H1 (cell line): ENCODE data around the gene ZNF23. TPM values are rescaled to one million over a fixed set of nuclear protein-coding genes. Genes with fewer than 3 reads are reported as not detected.

Source experiments
- CTCF ChIA-PET: fragments of 300-600 bp; sonication (Branson Sonifier 250); formaldehyde crosslinking; loops from one replicate; lab custom pipeline; 2021; ENCODE audit not compliant: partially characterized antibody; lab: Charles Lee
- POLR2A ChIA-PET: fragments of 300-600 bp; sonication (Branson Sonifier 250); formaldehyde crosslinking; loops from one replicate; lab custom pipeline; 2021; ENCODE audit warnings: inconsistent platforms; ENCODE audit not compliant: partially characterized antibody; lab: Charles Lee
- DNase-seq, 2 experiments: peaks; one replicate each; pipeline versions ENCODE4 v3.0.0 to v3.0.0-alpha.2; 2010 to 2022; ENCODE audit warnings: low spot score in 2 of 2, low read depth in 1 of 2, mixed read lengths in 1 of 2
- FAIRE-seq: peaks from 2 replicates; lab custom pipeline; 2011; peaks lifted over from hg19 to GRCh38; lab: Jason Lieb, UNC
- H2AFZ ChIP-seq: 2 replicates; pipeline ENCODE4 v1.8.1; 2012; ENCODE audit warnings: low read length, inconsistent platforms
- H2AK5ac ChIP-seq: 2 replicates; pipeline ENCODE4 v1.6.1; 2013; ENCODE audit warnings: low read depth, low read length
- H2BK120ac ChIP-seq: replicated peaks from 2 replicates; pipeline ENCODE3; 2013; ENCODE audit warnings: low read depth, low read length, inconsistent platforms
- H2BK12ac ChIP-seq: 2 replicates; pipeline ENCODE4 v1.6.1; 2013; ENCODE audit warnings: low read depth, low read length
- H2BK15ac ChIP-seq: 2 replicates; pipeline ENCODE4 v1.6.1; 2013; ENCODE audit warnings: low read length
- H2BK20ac ChIP-seq: 2 replicates; pipeline ENCODE4 v1.6.1; 2013; ENCODE audit warnings: low read length
- H2BK5ac ChIP-seq: 2 replicates; pipeline ENCODE4 v1.6.1; 2013; ENCODE audit warnings: low read depth, low read length
- H3K14ac ChIP-seq: 2 replicates; pipeline ENCODE4 v1.6.1; 2013; ENCODE audit warnings: inconsistent platforms; ENCODE audit not compliant: insufficient read length
- H3K18ac ChIP-seq: 2 replicates; pipeline ENCODE4 v1.6.1; 2013; ENCODE audit warnings: low read length; ENCODE audit errors: extremely low read depth
- H3K23ac ChIP-seq: 2 replicates; pipeline ENCODE4 v1.6.1; 2013; ENCODE audit warnings: inconsistent platforms; ENCODE audit not compliant: insufficient read length
- H3K23me2 ChIP-seq: 2 replicates; pipeline ENCODE4 v1.6.1; 2013; ENCODE audit warnings: low read depth, low read length
- H3K27ac ChIP-seq: 2 replicates; pipeline ENCODE4 v1.6.1; 2011; ENCODE audit warnings: low read depth, low read length, inconsistent platforms
- H3K27me3 ChIP-seq, 4 experiments: replicated peaks in 1 of 4; 1 replicate in 1 of 4; 2 replicates in 3 of 4; pipeline versions ENCODE4 v1.6.1 to v1.8.1; 2011 to 2013; ENCODE audit warnings: low read length in 3 of 4, mild to moderate bottlenecking in 3 of 4, inconsistent platforms in 2 of 4, mixed read lengths in 2 of 4, moderate library complexity in 1 of 4; ENCODE audit not compliant: control insufficient read depth in 3 of 4, insufficient read depth in 3 of 4; ENCODE audit errors: extremely low read depth in 1 of 4
- H3K36me3 ChIP-seq, 4 experiments: 2 replicates each; pipeline versions ENCODE4 v1.6.1 to v1.8.1; 2011 to 2013; ENCODE audit warnings: mild to moderate bottlenecking in 4 of 4, low read length in 3 of 4, moderate library complexity in 2 of 4, control low read depth in 1 of 4, inconsistent platforms in 1 of 4; ENCODE audit not compliant: insufficient read depth in 4 of 4, control insufficient read depth in 2 of 4
- H3K4ac ChIP-seq: replicated peaks from 2 replicates; pipeline ENCODE3; 2013; ENCODE audit warnings: low read length, low read depth, mixed read lengths, inconsistent platforms; ENCODE audit not compliant: insufficient read length
- H3K4me1 ChIP-seq, 4 experiments: replicated peaks in 1 of 4; 1 replicate in 1 of 4; 2 replicates in 3 of 4; pipeline versions ENCODE4 v1.6.1 to v1.8.1; 2011 to 2013; ENCODE audit warnings: low read length in 3 of 4, inconsistent platforms in 2 of 4, mixed read lengths in 1 of 4; ENCODE audit not compliant: insufficient read depth in 4 of 4, control insufficient read depth in 3 of 4
- H3K4me2 ChIP-seq, 2 experiments: 2 replicates each; pipeline versions ENCODE4 v1.6.1 to v1.8.1; 2011 to 2013; ENCODE audit warnings: low read depth in 2 of 2, low read length in 2 of 2, control low read depth in 1 of 2, inconsistent platforms in 1 of 2, mild to moderate bottlenecking in 1 of 2; ENCODE audit not compliant: insufficient read depth in 1 of 2
- H3K4me3 ChIP-seq, 4 experiments: fragments of 200-600, 300-600 bp in 1 of 4; sonication (generic), shearing (Covaris generic), sonication (Bioruptor Twin) in 1 of 4; 2 replicates each; pipeline versions ENCODE4 v1.5.1 to v1.8.1; 2011 to 2016; ENCODE audit warnings: low read length in 4 of 4, low read depth in 3 of 4, control low read depth in 2 of 4, inconsistent platforms in 2 of 4, mild to moderate bottlenecking in 2 of 4, mixed read lengths in 1 of 4, moderate library complexity in 1 of 4; ENCODE audit not compliant: insufficient read depth in 2 of 4; ENCODE audit errors: extremely low read depth in 1 of 4
- H3K56ac ChIP-seq: replicated peaks from 2 replicates; pipeline ENCODE3; 2013; ENCODE audit warnings: low read depth, mild to moderate bottlenecking, mixed read lengths, low read length, inconsistent platforms; ENCODE audit not compliant: insufficient read length
- H3K79me1 ChIP-seq: 2 replicates; pipeline ENCODE4 v1.6.1; 2013; ENCODE audit warnings: low read depth, low read length, control low read depth
- H3K79me2 ChIP-seq, 2 experiments: 2 replicates each; pipeline versions ENCODE4 v1.6.1 to v1.8.1; 2012 to 2013; ENCODE audit warnings: low read length in 2 of 2, mild to moderate bottlenecking in 2 of 2, inconsistent platforms in 1 of 2; ENCODE audit not compliant: insufficient read depth in 2 of 2, control insufficient read depth in 1 of 2
- H3K9ac ChIP-seq, 4 experiments: replicated peaks in 1 of 4; 1 replicate in 1 of 4; 2 replicates in 3 of 4; pipeline versions ENCODE4 v1.6.1 to v1.8.1; 2011 to 2013; ENCODE audit warnings: low read depth in 3 of 4, low read length in 3 of 4, control low read depth in 2 of 4, mild to moderate bottlenecking in 2 of 4, moderate library complexity in 2 of 4, inconsistent platforms in 1 of 4; ENCODE audit errors: extremely low read depth in 1 of 4
- H3K9me3 ChIP-seq, 2 experiments: 2 replicates each; pipeline versions ENCODE4 v1.6.1 to v1.8.1; 2012 to 2013; ENCODE audit warnings: mild to moderate bottlenecking in 2 of 2, moderate library complexity in 2 of 2, control low read depth in 1 of 2, inconsistent platforms in 1 of 2, low read depth in 1 of 2, low read length in 1 of 2, mixed read lengths in 1 of 2; ENCODE audit not compliant: insufficient read depth in 2 of 2
- H4K20me1 ChIP-seq, 2 experiments: replicated peaks in 1 of 2; 2 replicates each; pipeline versions ENCODE3 to v1.8.1; 2011 to 2013; ENCODE audit warnings: inconsistent platforms in 2 of 2, low read length in 2 of 2, mild to moderate bottlenecking in 1 of 2; ENCODE audit not compliant: insufficient read depth in 2 of 2, control insufficient read depth in 1 of 2
- H4K5ac ChIP-seq: 2 replicates; pipeline ENCODE4 v1.6.1; 2013; ENCODE audit warnings: low read length, low read depth, mixed read lengths, inconsistent platforms; ENCODE audit not compliant: insufficient read length
- H4K8ac ChIP-seq: 2 replicates; pipeline ENCODE4 v1.8.0; 2013; ENCODE audit warnings: mild to moderate bottlenecking, moderate library complexity, low read length, inconsistent platforms; ENCODE audit not compliant: insufficient read depth; ENCODE audit errors: extremely low read depth
- H4K91ac ChIP-seq: replicated peaks from 2 replicates; pipeline ENCODE3; 2013; ENCODE audit warnings: low read length, mixed read lengths, inconsistent platforms; ENCODE audit not compliant: insufficient read length
- RAD21 ChIP-seq, 2 experiments: IDR thresholded peaks in 1 of 2; conservative IDR thresholded peaks in 1 of 2; 2 replicates each; pipeline ENCODE4 v1.6.1; 2011; ENCODE audit warnings: low read depth in 2 of 2, low read length in 2 of 2, improper control_type of control experiment in 1 of 2, inconsistent platforms in 1 of 2, mild to moderate bottlenecking in 1 of 2, moderate library complexity in 1 of 2
- RFX5 ChIP-seq: IDR thresholded peaks from 2 replicates; pipeline ENCODE4 v1.6.1; 2011; ENCODE audit warnings: low read depth, low read length, improper control_type of control experiment, borderline replicate concordance
- WGBS, 2 experiments: shearing (Covaris generic) in 1 of 2; methylation state at CpG; one replicate each; pipeline versions ENCODE4 v1.1.6 to v1.1.7; 2013 to 2015; ENCODE audit warnings: low lambda C conversion rate in 2 of 2, mixed read lengths in 2 of 2, inconsistent platforms in 1 of 2, low coverage in 1 of 2, missing lambda C conversion rate in 1 of 2; ENCODE audit not compliant: insufficient replicate concordance in 2 of 2, insufficient coverage in 1 of 2, insufficient read length in 1 of 2; ENCODE audit errors: extremely low coverage in 1 of 2, missing lambda C conversion rate in 1 of 2; 5-methylcytosine and 5-hydroxymethylcytosine counted together
- polyA plus RNA-seq, 7 experiments: library from polyadenylated mRNA; depleted of rRNA in 3 of 7; stranded (reverse) in 5 of 7; unstranded in 2 of 7; fragments of >200 nt in 5 of 7; fragments of 200-250 nt in 2 of 7; gene quantifications; 1 replicate in 5 of 7; 2 replicates in 1 of 7; 4 replicates in 1 of 7; pipeline versions ENCODE4 v1.2.1 to v1.2.3, GENCODE V29; 2011 to 2013; ENCODE audit warnings: missing spikeins in 2 of 7, mixed read lengths in 2 of 7
- total RNA-seq: library from RNA; stranded (reverse); fragmentation: NEBNext Ultra II Directional; extraction: Animal tissue kit (Norgen Biotek cat#: 25700); gene quantifications from 2 replicates; pipeline ENCODE4 v1.2.1, GENCODE V29; 2021

ZNF23 gene
- total and polyA plus RNA-seq, 2 of the 8 experiments (the other 6 are each of a cell fraction or from before 2014, with no cell fraction given) = 2.4 to 10.2 TPM

DNA sequence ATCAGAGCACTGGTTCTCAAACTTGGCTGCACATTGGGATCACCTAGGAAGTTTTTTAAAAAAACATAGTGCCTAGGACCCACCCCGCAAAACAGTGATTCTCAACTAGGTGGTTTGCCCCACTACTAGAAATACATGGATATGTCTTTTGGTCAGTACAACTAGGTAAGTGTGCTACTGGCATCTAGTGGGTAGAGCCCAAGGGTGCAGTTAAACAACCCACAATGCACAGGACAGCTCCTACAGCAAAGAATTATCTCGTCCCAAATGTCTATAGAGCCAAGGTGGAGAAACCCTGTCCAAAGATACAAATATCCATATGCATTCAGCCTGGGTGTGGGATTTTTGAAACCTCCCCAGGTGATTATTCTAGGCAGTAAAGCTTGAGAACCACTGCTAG is 38.9 kb upstream of the ZNF23 start:
- Histone ChIP-seq H3K4me3 (no peak overlapping the region), H2BK15ac (no peak overlapping the region), H3K27me3 (no peaks in the 10 kb centered on the region; a peak in 1 of 7 replicates), H3K4me1 (no peaks in the 10 kb centered on the region), H2BK120ac (no peak overlapping the region), H4K5ac (no peak overlapping the region), H3K36me3 (no peaks in the 10 kb centered on the region), H3K79me1 (no peaks in the 10 kb centered on the region), H3K9me3 (no peaks in the 10 kb centered on the region), H3K9ac (no peak overlapping the region), H4K8ac (no peak overlapping the region), H2BK5ac (no peak overlapping the region), H2BK12ac (no peak overlapping the region), H2AK5ac (no peak overlapping the region), H3K23ac (no peak overlapping the region), H4K91ac (no peak overlapping the region), H4K20me1 (no peaks in the 10 kb centered on the region), H3K14ac (no peak overlapping the region), H2AFZ (no peak overlapping the region), H3K18ac (no peak overlapping the region), H3K56ac (no peak overlapping the region), H3K27ac (no peak overlapping the region), H3K79me2 (no peaks in the 10 kb centered on the region), H3K4me2 (no peak overlapping the region), H3K23me2 (no peaks in the 10 kb centered on the region), H2BK20ac (no peak overlapping the region), H3K4ac (no peak overlapping the region)
- DNase-seq (no peak), FAIRE-seq (no peak)
- 88% methylated on average over 2 of the region's 2 CpGs; no CpG with 5 or more reads in 1 of the 2 experiments for WGBS, 2 experiments
- CTCF ChIA-PET = interaction anchor here (0.7 to 9.8 kb wide), 24 partner anchors 13 to 410 kb away, joined by 3 to 133 read pairs (median 8); partner anchors contain the start of genes CHST4, TLE7, ZNF19 and ZNF23
- POLR2A ChIA-PET = interaction anchor here (0.6 kb wide), 1 partner anchor 17 kb away, joined by 4 read pairs; no protein-coding TSS in a partner anchor
- peak in 1 of 2 experiments; percentile 10; a peak in 1 of 4 replicates for TF ChIP-seq RAD21 (IDR thresholded peaks at IDR 0.05 in 1 of 2, conservative IDR thresholded peaks at IDR 0.05 in 1 of 2; ENCODE audit: low read depth in 2 of 2, low read length in 2 of 2)
- no peak for TF ChIP-seq RFX5
